T-helper 2 cell (primary cell): ENCODE results near the gene PLPPR1.
"Not testable (repeated sequence)": the region's sequence is repeated elsewhere in the genome, so short reads cannot be mapped to it uniquely, and the experiment has no call there.

Experiments
- DNase-seq, 5 experiments: peaks; one replicate each; pipeline versions ENCODE4 v3.0.0 to v3.0.0-alpha.2; 2012 to 2022

Gene PLPPR1

GRCh38 chr9:101309139-101309538 is 280.6 kb downstream of the PLPPR1 start:
- no peak for DNase-seq

- DNase-seq = no peak
These were observed 282.7 kb downstream of the PLPPR1 start for GRCh38 chr9:101311191-101311590.

- DNase-seq = peak in 1 of 5 experiments; percentile 69
These were observed 283.4 kb downstream of the PLPPR1 start for GRCh38 chr9:101311758-101312420.

GRCh38 chr9:101312661-101313060 is 284.1 kb downstream of the PLPPR1 start:
- no peak for DNase-seq

- no peak for DNase-seq
These were observed 286.6 kb downstream of the PLPPR1 start for GRCh38 chr9:101315112-101315450.

GRCh38 chr9:101317735-101318134 is 289.2 kb downstream of the PLPPR1 start:
- no peak for DNase-seq

- no peak for DNase-seq
These were observed 294.6 kb downstream of the PLPPR1 start for GRCh38 chr9:101323129-101323528.

GRCh38 chr9:101324245-101324804 is 295.8 kb downstream of the PLPPR1 start:
- DNase-seq = no peak

GRCh38 chr9:101325053-101325452 is 296.5 kb downstream of the PLPPR1 start:
- no peak for DNase-seq

- no peak for DNase-seq
These were observed 297.5 kb downstream of the PLPPR1 start for GRCh38 chr9:101326035-101326434.

GRCh38 chr9:101326501-101326900 is 298.0 kb downstream of the PLPPR1 start:
- DNase-seq = no peak

GRCh38 chr9:101327422-101327909 is 298.9 kb downstream of the PLPPR1 start:
- DNase-seq = not testable (repeated sequence)

GRCh38 chr9:101332362-101332761 is 303.8 kb downstream of the PLPPR1 start:
- no peak for DNase-seq

- no peak for DNase-seq
These were observed 305.0 kb downstream of the PLPPR1 start for GRCh38 chr9:101333490-101333889.

GRCh38 chr9:101333926-101334702 is 305.6 kb downstream of the PLPPR1 start:
- DNase-seq = no peak

GRCh38 chr9:101336091-101336490 is 307.6 kb downstream of the PLPPR1 start:
- no peak for DNase-seq

- no peak for DNase-seq
These were observed 308.7 kb downstream of the PLPPR1 start for GRCh38 chr9:101337237-101337636.

- no peak for DNase-seq
These were observed 313.4 kb downstream of the PLPPR1 start for GRCh38 chr9:101341958-101342357.

- no peak for DNase-seq
These were observed 314.1 kb downstream of the PLPPR1 start for GRCh38 chr9:101342595-101342994.

- DNase-seq = no peak
These were observed 321.8 kb downstream of the PLPPR1 start for GRCh38 chr9:101350285-101350684.

GRCh38 chr9:101352892-101353463 is 324.5 kb downstream of the PLPPR1 start:
- no peak for DNase-seq

GRCh38 chr9:101353683-101354082 is 325.2 kb downstream of the PLPPR1 start:
- no peak for DNase-seq

GRCh38 chr9:101354143-101354764 is 325.7 kb downstream of the PLPPR1 start:
- no peak for DNase-seq
